Measurements from ENCODE around the gene SLC35F4.
"Not testable (repeated sequence)": the region's sequence is repeated elsewhere in the genome, so short reads cannot be mapped to it uniquely, and the experiment has no call there.

SLC35F4 gene

GRCh38 chr14:57796556-57796955, 69.3 kb downstream of the SLC35F4 start:
- no peak for DNase-seq (ENCODE audit: low spot score)

GRCh38 chr14:57785058-57785457, 80.8 kb downstream of the SLC35F4 start:
- DNase-seq (ENCODE audit: low spot score), result no peak

GRCh38 chr14:57771801-57772200, 94.1 kb downstream of the SLC35F4 start:
- no peak for DNase-seq (ENCODE audit: low spot score)

- DNase-seq (ENCODE audit: low spot score), result no peak
Observed at GRCh38 chr14:57769863-57770523, 95.9 kb downstream of the SLC35F4 start.

- DNase-seq (ENCODE audit: low spot score), result no peak
Observed at GRCh38 chr14:57761800-57762199, 104.1 kb downstream of the SLC35F4 start.

- no peak for DNase-seq (ENCODE audit: low spot score)
Observed at GRCh38 chr14:57760896-57761295, 105.0 kb downstream of the SLC35F4 start.

GRCh38 chr14:57755018-57755521, 110.8 kb downstream of the SLC35F4 start:
- DNase-seq (ENCODE audit: low spot score), result no peak

- no peak for DNase-seq (ENCODE audit: low spot score)
Observed at GRCh38 chr14:57754527-57754926, 111.4 kb downstream of the SLC35F4 start.

GRCh38 chr14:57753821-57754220, 112.1 kb downstream of the SLC35F4 start:
- no peak for DNase-seq (ENCODE audit: low spot score)

- DNase-seq (ENCODE audit: low spot score), result not testable (repeated sequence)
Observed at GRCh38 chr14:57752142-57752695, 113.7 kb downstream of the SLC35F4 start.

GRCh38 chr14:57751400-57751799, 114.5 kb downstream of the SLC35F4 start:
- DNase-seq (ENCODE audit: low spot score), result no peak

GRCh38 chr14:57749267-57749666, 116.6 kb downstream of the SLC35F4 start:
- DNase-seq (ENCODE audit: low spot score), result no peak

GRCh38 chr14:57748279-57748678, 117.6 kb downstream of the SLC35F4 start:
- no peak for DNase-seq (ENCODE audit: low spot score)

GRCh38 chr14:57747036-57747435, 118.9 kb downstream of the SLC35F4 start:
- no peak for DNase-seq (ENCODE audit: low spot score)

- no peak for DNase-seq (ENCODE audit: low spot score)
Observed at GRCh38 chr14:57746563-57746962, 119.3 kb downstream of the SLC35F4 start.

GRCh38 chr14:57739516-57739915, 126.4 kb downstream of the SLC35F4 start:
- DNase-seq (ENCODE audit: low spot score), result no peak

- no peak for DNase-seq (ENCODE audit: low spot score)
Observed at GRCh38 chr14:57737598-57737997, 128.3 kb downstream of the SLC35F4 start.

GRCh38 chr14:57736391-57736790, 129.5 kb downstream of the SLC35F4 start:
- no peak for DNase-seq (ENCODE audit: low spot score)

GRCh38 chr14:57735276-57735675, 130.6 kb downstream of the SLC35F4 start:
- no peak for DNase-seq (ENCODE audit: low spot score)

GRCh38 chr14:57732463-57733285, 133.2 kb downstream of the SLC35F4 start:
- DNase-seq (ENCODE audit: low spot score), result no peak

GRCh38 chr14:57729208-57730187, 136.4 kb downstream of the SLC35F4 start:
- DNase-seq (ENCODE audit: low spot score), result no peak

All from AG08396 (cell line).